Measurements from ENCODE around the gene COL5A1. TPM values are rescaled to one million over a fixed set of nuclear protein-coding genes. Genes with fewer than 3 reads are reported as not detected.

The COL5A1 gene
- polyA plus RNA-seq, 1 donor (not counting 4 experiments of a cell fraction or from before 2014, with no cell fraction given), result 3.1 TPM

- Histone ChIP-seq H3K27ac (ENCODE audit: control insufficient read depth, insufficient read depth, low read length) (no peak overlapping the region), H3K27me3 (ENCODE audit: control insufficient read depth, extremely low read depth, insufficient read depth, low read length) (no peaks in the 10 kb centered on the region), H3K9me1 (ENCODE audit: control insufficient read depth, extremely low read depth, insufficient read depth, low read length) (no peaks in the 10 kb centered on the region), H4K20me1 (ENCODE audit: control insufficient read depth, extremely low read depth, insufficient read depth, low read length) (no peaks in the 10 kb centered on the region), H3K4me3 (ENCODE audit: control insufficient read depth in 2 of 3, extremely low read depth in 1 of 3, insufficient read depth in 2 of 3, low read depth in 1 of 3, low read length in 3 of 3) (no peak overlapping the region), H3K36me3 (ENCODE audit: control insufficient read depth in 2 of 2, extremely low read depth in 1 of 2, insufficient read depth in 2 of 2, low read length in 2 of 2) (peaks cover 0 to 3% of the 10 kb centered on the region in 2 experiments), H3K9me3 (ENCODE audit: control insufficient read depth, low read depth, low read length) (peaks cover 12% of the 10 kb centered on the region), H3K79me2 (ENCODE audit: control insufficient read depth, insufficient read depth, low read length) (no peaks in the 10 kb centered on the region), H3K4me2 (ENCODE audit: control insufficient read depth, extremely low read depth, insufficient read depth, low read depth, low read length) (no peak overlapping the region), H3K4me1 (ENCODE audit: control insufficient read depth, extremely low read depth, insufficient read depth, low read length) (no peaks in the 10 kb centered on the region), H2AFZ (ENCODE audit: control insufficient read depth, low read length) (no peak overlapping the region), H3K9ac (ENCODE audit: control insufficient read depth, extremely low read depth, insufficient read depth, low read length) (no peak overlapping the region)
- no peak for FAIRE-seq
- no peak for DNase-seq (ENCODE audit: low read depth, low spot score)
- TF ChIP-seq CTCF (optimal IDR thresholded peaks at IDR 0.05 in 1 of 3, IDR thresholded peaks at IDR 0.05 in 1 of 3, conservative IDR thresholded peaks at IDR 0.05 in 1 of 3; ENCODE audit: extremely low read depth in 1 of 3, insufficient read depth in 2 of 3, low read length in 3 of 3) (no peak), EZH2 (IDR thresholded peaks at IDR 0.05; ENCODE audit: low read length) (no peak)
- dilution Hi-C loops (cut with MboI; ENCODE audit: extremely low pct_ligation_motif_present, low sequenced_read_pairs), result no loop called here
Measured at GRCh38 chr9:134744385-134745295, 103.0 kb downstream of the COL5A1 start.

- peaks cover 0 to 3% of the 10 kb centered on the region in 2 experiments for H3K36me3 ChIP-seq (ENCODE audit: control insufficient read depth in 2 of 2, extremely low read depth in 1 of 2, insufficient read depth in 2 of 2, low read length in 2 of 2)
- peaks cover 12% of the 10 kb centered on the region for H3K9me3 ChIP-seq (ENCODE audit: control insufficient read depth, low read depth, low read length)
- dilution Hi-C loops (cut with MboI; ENCODE audit: extremely low pct_ligation_motif_present, low sequenced_read_pairs), result no loop called here
- H3K27ac ChIP-seq (ENCODE audit: control insufficient read depth, insufficient read depth, low read length), result no peak overlapping the region
- FAIRE-seq, result no peak
- H2AFZ ChIP-seq (ENCODE audit: control insufficient read depth, low read length), result no peak overlapping the region
- no peak overlapping the region for H3K4me2 ChIP-seq (ENCODE audit: control insufficient read depth, extremely low read depth, insufficient read depth, low read depth, low read length)
- no peak for TF ChIP-seq CTCF (optimal IDR thresholded peaks at IDR 0.05 in 1 of 3, IDR thresholded peaks at IDR 0.05 in 1 of 3, conservative IDR thresholded peaks at IDR 0.05 in 1 of 3; ENCODE audit: extremely low read depth in 1 of 3, insufficient read depth in 2 of 3, low read length in 3 of 3)
- H3K79me2 ChIP-seq (ENCODE audit: control insufficient read depth, insufficient read depth, low read length), result no peaks in the 10 kb centered on the region
- no peaks in the 10 kb centered on the region for H3K9me1 ChIP-seq (ENCODE audit: control insufficient read depth, extremely low read depth, insufficient read depth, low read length)
- H4K20me1 ChIP-seq (ENCODE audit: control insufficient read depth, extremely low read depth, insufficient read depth, low read length), result no peaks in the 10 kb centered on the region
- no peaks in the 10 kb centered on the region for H3K27me3 ChIP-seq (ENCODE audit: control insufficient read depth, extremely low read depth, insufficient read depth, low read length)
- H3K4me1 ChIP-seq (ENCODE audit: control insufficient read depth, extremely low read depth, insufficient read depth, low read length), result no peaks in the 10 kb centered on the region
- DNase-seq (ENCODE audit: low read depth, low spot score), result no peak
- no peak overlapping the region for H3K4me3 ChIP-seq (ENCODE audit: control insufficient read depth in 2 of 3, extremely low read depth in 1 of 3, insufficient read depth in 2 of 3, low read depth in 1 of 3, low read length in 3 of 3)
- no peak overlapping the region for H3K9ac ChIP-seq (ENCODE audit: control insufficient read depth, extremely low read depth, insufficient read depth, low read length)
Measured at GRCh38 chr9:134747951-134748489, 106.4 kb downstream of the COL5A1 start.
